Naive thymus-derived CD4-positive, alpha-beta T cell (primary cell): ENCODE measurements around the gene TREM2. TPM values are rescaled to one million over a fixed set of nuclear protein-coding genes. Genes with fewer than 3 reads are reported as not detected.
"Not testable (repeated sequence)": the region's sequence is repeated elsewhere in the genome, so short reads cannot be mapped to it uniquely, and the experiment has no call there.

Experiments used
- ATAC-seq: fragments of 150-1000 bp; cut with Tn5 transposase; 2 replicates; pipeline ENCODE4 v1.10.0; 2021; ENCODE audit warnings: mild to moderate bottlenecking, moderate library complexity
- CTCF ChIA-PET: fragments of 350-600 bp; sonication (Branson Sonifier 250); formaldehyde crosslinking; loops from one replicate; lab custom pipeline; 2021; ENCODE audit warnings: antibody characterized with exemption; lab: Charles Lee
- POLR2A ChIA-PET: fragments of 350-600 bp; sonication (Branson Sonifier 250); formaldehyde crosslinking; loops from one replicate; lab custom pipeline; 2021; ENCODE audit warnings: antibody characterized with exemption, inconsistent platforms; lab: Charles Lee
- DNase-seq, 9 donors: peaks; one replicate each; pipeline versions ENCODE4 v3.0.0 to v3.0.0-alpha.2; 2020 to 2022; ENCODE audit warnings: mixed read lengths in 1 of 9
- H3K27ac ChIP-seq: one replicate; pipeline ENCODE4 v1.7.0; 2013; ENCODE audit warnings: mild to moderate bottlenecking, low read depth, low read length, moderate library complexity
- H3K27me3 ChIP-seq, 2 donors: one replicate each; pipeline ENCODE4 v1.7.0; 2013; ENCODE audit warnings: low read length in 2 of 2, mild to moderate bottlenecking in 2 of 2, moderate library complexity in 2 of 2; ENCODE audit not compliant: control insufficient read depth in 2 of 2, insufficient read depth in 2 of 2
- H3K36me3 ChIP-seq, 3 experiments: 1 replicate in 2 of 3; 2 replicates in 1 of 3; pipeline ENCODE4 v1.7.0; 2013; ENCODE audit warnings: low read length in 3 of 3, mild to moderate bottlenecking in 3 of 3, moderate library complexity in 1 of 3; ENCODE audit not compliant: insufficient read depth in 3 of 3, control insufficient read depth in 2 of 3
- H3K4me1 ChIP-seq, 2 donors: one replicate each; pipeline ENCODE4 v1.7.0; 2013; ENCODE audit warnings: low read length in 2 of 2, mild to moderate bottlenecking in 2 of 2, moderate library complexity in 1 of 2; ENCODE audit not compliant: control insufficient read depth in 2 of 2, insufficient read depth in 2 of 2
- H3K4me3 ChIP-seq: 2 replicates; pipeline ENCODE4 v1.7.0; 2013; ENCODE audit warnings: mild to moderate bottlenecking, low read length
- H3K9me3 ChIP-seq, 3 experiments: 1 replicate in 2 of 3; 2 replicates in 1 of 3; pipeline ENCODE4 v1.7.0; 2013; ENCODE audit warnings: low read length in 3 of 3; ENCODE audit not compliant: control insufficient read depth in 2 of 3
- H3K27ac Mint-ChIP-seq, 9 donors: one replicate each; pipeline ENCODE4 v1.8.0; 2020 to 2022; ENCODE audit warnings: mixed read lengths in 9 of 9, mild to moderate bottlenecking in 8 of 9, moderate library complexity in 5 of 9, inconsistent platforms in 2 of 9
- H3K27me3 Mint-ChIP-seq, 5 donors: one replicate each; pipeline ENCODE4 v1.8.0; 2021 to 2022; ENCODE audit warnings: mixed read lengths in 5 of 5, mild to moderate bottlenecking in 1 of 5
- H3K36me3 Mint-ChIP-seq, 5 donors: one replicate each; pipeline ENCODE4 v1.8.0; 2020 to 2022; ENCODE audit warnings: mixed read lengths in 5 of 5, mild to moderate bottlenecking in 3 of 5, inconsistent platforms in 1 of 5
- H3K4me1 Mint-ChIP-seq, 7 donors: one replicate each; pipeline ENCODE4 v1.8.0; 2020 to 2022; ENCODE audit warnings: mixed read lengths in 7 of 7, mild to moderate bottlenecking in 3 of 7, inconsistent platforms in 1 of 7
- H3K4me3 Mint-ChIP-seq, 10 donors: one replicate each; pipeline ENCODE4 v1.8.0; 2020 to 2022; ENCODE audit warnings: mild to moderate bottlenecking in 10 of 10, mixed read lengths in 10 of 10, moderate library complexity in 6 of 10, inconsistent platforms in 2 of 10
- H3K9me3 Mint-ChIP-seq, 11 donors: one replicate each; pipeline ENCODE4 v1.8.0; 2020 to 2022; ENCODE audit warnings: mixed read lengths in 11 of 11, mild to moderate bottlenecking in 4 of 11, inconsistent platforms in 1 of 11, moderate library complexity in 1 of 11
- intact Hi-C, 2 donors: fragments of 100-400 bp; cut with micrococcal nuclease; formaldehyde crosslinking; loops; one replicate each; pipeline ENCODE4 v1.15.1; 2023
- polyA plus RNA-seq, 2 donors: library from polyadenylated mRNA; unstranded; fragments of 300-500 nt; fragmentation: Illumina TruSeq; gene quantifications; one replicate each; pipeline ENCODE4 v1.2.3, GENCODE V29; 2021
- total RNA-seq, 6 experiments: library from RNA in 5 of 6; stranded (reverse) in 5 of 6; gene quantifications; 1 replicate in 5 of 6; 2 replicates in 1 of 6; pipeline ENCODE4 v1.2.3 and lab custom pipeline; 2021 to 2026

Gene TREM2
- total and polyA plus RNA-seq, 7 experiments from 2014 or later: 3.1 to 3.2 TPM; not detected in 5

- H3K4me3 Mint-ChIP-seq, H3K27ac Mint-ChIP-seq: not testable (repeated sequence)
These were observed 47.9 kb downstream of the TREM2 start for GRCh38 chr6:41115027-41115426.

GRCh38 chr6:41111017-41111416 lies 51.9 kb downstream of the TREM2 start:
- H3K27ac ChIP-seq: no peak overlapping the region
- ATAC-seq (no peak), DNase-seq (no peak)
- H3K4me3 Mint-ChIP-seq: no peak overlapping the region
- intact Hi-C loops: no loop called here
- peak overlapping the region in 1 of 9 donors; percentile 23 for H3K27ac Mint-ChIP-seq
- H3K4me1 ChIP-seq: no peaks in the 10 kb centered on the region
- no peak overlapping the region for H3K4me3 ChIP-seq
- H3K9me3 ChIP-seq: no peaks in the 10 kb centered on the region
- POLR2A ChIA-PET: no interaction called here
- CTCF ChIA-PET: no interaction called here
- peaks cover 0 to 29% (median 15%) of the 10 kb centered on the region in 5 donors for H3K36me3 Mint-ChIP-seq
- no peaks in the 10 kb centered on the region for H3K4me1 Mint-ChIP-seq
- H3K27me3 Mint-ChIP-seq: no peaks in the 10 kb centered on the region
- no peaks in the 10 kb centered on the region for H3K27me3 ChIP-seq
- peaks cover 0 to 4% (median 0%) of the 10 kb centered on the region in 3 experiments for H3K36me3 ChIP-seq
- H3K9me3 Mint-ChIP-seq: no peaks in the 10 kb centered on the region

More at GRCh38 chr6:41115027-41115426, 47.9 kb downstream of the TREM2 start:
- H3K4me3 ChIP-seq, H3K27me3 ChIP-seq, H3K27ac ChIP-seq, H3K36me3 ChIP-seq, DNase-seq, H3K9me3 Mint-ChIP-seq, intact Hi-C loops, H3K9me3 ChIP-seq, H3K4me1 Mint-ChIP-seq, H3K27me3 Mint-ChIP-seq, CTCF ChIA-PET, H3K4me1 ChIP-seq, POLR2A ChIA-PET, ATAC-seq: not testable (repeated sequence)
- peaks cover 0 to 37% (median 18%) of the 10 kb centered on the region in 5 donors for H3K36me3 Mint-ChIP-seq

Other genes with a start within 250 kb of the TREM2 start
- 1 to 10 TPM; 2.2 to 7.2 (median 4.3) TPM for gene UNC5CL, start 123.9 kb downstream of the TREM2 start, total RNA-seq
- gene UNC5CL, start 123.9 kb downstream of the TREM2 start, polyA plus RNA-seq: under 1 TPM; 0.24 to 0.98 TPM
- not detected for gene TSPO2, start 120.6 kb downstream of the TREM2 start, total RNA-seq
- not detected for gene TSPO2, start 120.6 kb downstream of the TREM2 start, polyA plus RNA-seq
- gene APOBEC2, start 109.9 kb downstream of the TREM2 start, total RNA-seq: not detected
- under 1 TPM; 0.25 to 0.83 TPM for gene APOBEC2, start 109.9 kb downstream of the TREM2 start, polyA plus RNA-seq
- gene OARD1, start 90.8 kb downstream of the TREM2 start, total RNA-seq: 10 to 100 TPM; 31.1 to 55.8 (median 39.9) TPM
- 10 to 100 TPM; 44.6 to 55.8 TPM for gene OARD1, start 90.8 kb downstream of the TREM2 start, polyA plus RNA-seq
- 10 to 100 TPM; 31.6 to 63.3 (median 35.9) TPM for gene NFYA, start 90.1 kb downstream of the TREM2 start, total RNA-seq
- gene NFYA, start 90.1 kb downstream of the TREM2 start, polyA plus RNA-seq: 10 to 100 TPM; 18.6 to 37.8 TPM
- gene TREML1, start 8.8 kb downstream of the TREM2 start, total RNA-seq: 1 to 10 TPM in 1 of 5 experiments, not detected in 4; 3.2 TPM
- not detected for gene TREML1, start 8.8 kb downstream of the TREM2 start, polyA plus RNA-seq
- gene TREML2, start 38.0 kb upstream of the TREM2 start, total RNA-seq: 10 to 100 TPM in 1 of 5 experiments, 1 to 10 TPM in 2, under 1 TPM in 2; 0.54 to 19.8 (median 3.7) TPM
- gene TREML2, start 38.0 kb upstream of the TREM2 start, polyA plus RNA-seq: 1 to 10 TPM; 1.8 to 5.4 TPM
- gene TREML4, start 65.2 kb upstream of the TREM2 start, total RNA-seq: 1 to 10 TPM in 1 of 5 experiments, not detected in 4; 3.1 TPM
- not detected for gene TREML4, start 65.2 kb upstream of the TREM2 start, polyA plus RNA-seq
- gene TREM1, start 123.6 kb upstream of the TREM2 start, total RNA-seq: 100 to 1,000 TPM in 1 of 5 experiments, 10 to 100 TPM in 1, not detected in 3; 15.9 to 251 TPM
- gene TREM1, start 123.6 kb upstream of the TREM2 start, polyA plus RNA-seq: not detected
- not detected for gene NCR2, start 172.5 kb upstream of the TREM2 start, total RNA-seq
- gene NCR2, start 172.5 kb upstream of the TREM2 start, polyA plus RNA-seq: not detected